HFFc6 (cell line): ENCODE results near the gene MCL1. TPM values are rescaled to one million over a fixed set of nuclear protein-coding genes. Genes with fewer than 3 reads are reported as not detected.

ENCODE experiments used
- DNase-seq: peaks from one replicate; pipeline ENCODE4 v3.0.0-alpha.2; 2018
- H3K27ac Mint-ChIP-seq: 2 replicates; pipeline ENCODE4 v1.8.0; 2020; ENCODE audit warnings: mild to moderate bottlenecking, mixed read lengths
- H3K27me3 Mint-ChIP-seq: 2 replicates; pipeline ENCODE4 v1.8.0; 2021; ENCODE audit warnings: mild to moderate bottlenecking, moderate library complexity, mixed read lengths; ENCODE audit not compliant: insufficient read depth
- H3K36me3 Mint-ChIP-seq: 2 replicates; pipeline ENCODE4 v1.8.0; 2021; ENCODE audit warnings: low read depth, mixed read lengths
- H3K4me1 Mint-ChIP-seq: 2 replicates; pipeline ENCODE4 v1.8.0; 2020; ENCODE audit warnings: low read depth, mixed read lengths
- H3K4me3 Mint-ChIP-seq: 2 replicates; pipeline ENCODE4 v1.8.0; 2020; ENCODE audit warnings: mild to moderate bottlenecking, moderate library complexity, mixed read lengths
- H3K9me3 Mint-ChIP-seq: 2 replicates; pipeline ENCODE4 v1.8.0; 2020; ENCODE audit warnings: mild to moderate bottlenecking, mixed read lengths
- total RNA-seq, 6 experiments: library from RNA; stranded (reverse); fragmentation: NEBNext Ultra II Directional; extraction: Animal tissue kit (Norgen Biotek cat#: 25700); gene quantifications; 2 replicates in 1 of 6; 3 replicates in 5 of 6; pipeline ENCODE4 v1.2.3, GENCODE V29; 2021
- TF ChIP-seq, protein P1 (sequence below): fragments of 200-600 bp; sonication (generic); IDR thresholded peaks from 2 replicates; pipeline ENCODE4 v1.5.0; 2021; ENCODE audit warnings: antibody characterized with exemption, mild to moderate bottlenecking

MCL1 gene
- total RNA-seq, 6 experiments from 2014 or later, result 155 to 170 (median 164) TPM

DNA sequence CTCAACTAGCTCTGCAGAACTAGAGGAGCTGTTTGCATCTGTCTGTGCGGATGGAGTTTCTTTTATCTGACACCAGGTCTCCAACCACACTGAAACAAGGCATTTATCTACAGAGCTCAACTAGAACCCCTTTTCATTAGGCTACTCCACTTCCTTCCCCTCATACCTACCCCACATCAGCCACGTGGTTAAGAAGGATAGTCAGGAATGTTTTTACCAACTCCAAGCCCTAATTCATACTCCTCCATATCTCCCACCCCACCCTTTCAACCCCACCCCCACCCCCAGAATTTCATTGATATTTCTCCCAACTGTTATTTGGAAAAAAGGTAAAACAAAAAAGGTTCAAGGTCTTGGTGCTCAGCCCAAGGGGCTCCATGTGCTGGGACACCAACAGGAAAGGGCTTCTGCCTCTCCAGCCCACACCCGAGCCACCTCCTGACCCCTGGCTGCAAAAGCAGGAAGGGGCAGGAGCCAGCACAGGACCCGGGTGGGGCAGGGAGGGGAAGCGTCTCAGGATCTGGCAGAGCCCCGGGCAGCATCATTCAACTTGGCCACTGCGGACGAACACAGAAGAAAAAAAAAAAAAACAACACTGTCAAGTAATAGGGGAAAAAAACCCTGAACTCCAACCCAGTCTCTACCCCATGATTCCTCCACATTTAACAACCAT lies 43.0 kb upstream of the MCL1 start:
- H3K27ac Mint-ChIP-seq, result peak overlapping the region; percentile 60
- no peaks in the 10 kb centered on the region for H3K9me3 Mint-ChIP-seq
- no peak overlapping the region for H3K4me3 Mint-ChIP-seq
- peaks cover 45% of the 10 kb centered on the region for H3K4me1 Mint-ChIP-seq
- H3K36me3 Mint-ChIP-seq, result peaks cover 54% of the 10 kb centered on the region
- no peak for DNase-seq
- TF ChIP-seq, protein P1, sequence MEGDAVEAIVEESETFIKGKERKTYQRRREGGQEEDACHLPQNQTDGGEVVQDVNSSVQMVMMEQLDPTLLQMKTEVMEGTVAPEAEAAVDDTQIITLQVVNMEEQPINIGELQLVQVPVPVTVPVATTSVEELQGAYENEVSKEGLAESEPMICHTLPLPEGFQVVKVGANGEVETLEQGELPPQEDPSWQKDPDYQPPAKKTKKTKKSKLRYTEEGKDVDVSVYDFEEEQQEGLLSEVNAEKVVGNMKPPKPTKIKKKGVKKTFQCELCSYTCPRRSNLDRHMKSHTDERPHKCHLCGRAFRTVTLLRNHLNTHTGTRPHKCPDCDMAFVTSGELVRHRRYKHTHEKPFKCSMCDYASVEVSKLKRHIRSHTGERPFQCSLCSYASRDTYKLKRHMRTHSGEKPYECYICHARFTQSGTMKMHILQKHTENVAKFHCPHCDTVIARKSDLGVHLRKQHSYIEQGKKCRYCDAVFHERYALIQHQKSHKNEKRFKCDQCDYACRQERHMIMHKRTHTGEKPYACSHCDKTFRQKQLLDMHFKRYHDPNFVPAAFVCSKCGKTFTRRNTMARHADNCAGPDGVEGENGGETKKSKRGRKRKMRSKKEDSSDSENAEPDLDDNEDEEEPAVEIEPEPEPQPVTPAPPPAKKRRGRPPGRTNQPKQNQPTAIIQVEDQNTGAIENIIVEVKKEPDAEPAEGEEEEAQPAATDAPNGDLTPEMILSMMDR, result no peak
- H3K27me3 Mint-ChIP-seq, result no peaks in the 10 kb centered on the region

GRCh38 chr1:150621497-150622302 lies 42.3 kb upstream of the MCL1 start:
- DNase-seq, result peak; percentile 59
- Mint-ChIP-seq H3K9me3 (no peaks in the 10 kb centered on the region), H3K27ac (peak overlapping the region; percentile 60), H3K36me3 (peaks cover 55% of the 10 kb centered on the region), H3K4me3 (no peak overlapping the region), H3K4me1 (peaks cover 45% of the 10 kb centered on the region), H3K27me3 (no peaks in the 10 kb centered on the region)
- TF ChIP-seq, protein P1, result peak; percentile 88

DNA sequence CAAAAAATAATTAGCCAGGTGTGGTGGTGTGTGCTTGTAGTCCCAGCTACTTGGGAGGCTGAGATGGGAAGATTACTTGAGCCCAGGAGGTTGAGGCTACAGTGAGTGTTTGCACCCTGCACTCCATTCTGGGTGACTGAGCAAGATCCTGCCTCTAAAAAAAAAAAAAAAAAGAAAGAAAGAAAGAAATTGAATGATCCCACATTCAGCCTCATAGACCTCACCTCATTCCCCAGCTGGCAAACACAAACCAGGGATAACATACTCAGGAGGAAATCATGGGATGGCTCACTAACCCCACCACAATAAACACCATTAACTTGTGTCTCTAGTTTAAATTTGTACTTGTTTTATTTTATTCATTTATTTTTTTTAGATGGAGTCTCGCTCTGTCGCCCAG lies 41.5 kb upstream of the MCL1 start:
- H3K4me3 Mint-ChIP-seq, result no peak overlapping the region
- H3K27ac Mint-ChIP-seq, result peak overlapping the region; percentile 68; the same call in 1 of the 2 replicates
- peaks cover 59% of the 10 kb centered on the region for H3K36me3 Mint-ChIP-seq
- DNase-seq, result no peak
- H3K27me3 Mint-ChIP-seq, result peaks cover 4% of the 10 kb centered on the region
- H3K9me3 Mint-ChIP-seq, result no peaks in the 10 kb centered on the region
- peaks cover 52% of the 10 kb centered on the region for H3K4me1 Mint-ChIP-seq
- TF ChIP-seq, protein P1, result no peak

- Mint-ChIP-seq H3K36me3 (peaks cover 64% of the 10 kb centered on the region), H3K4me3 (peak overlapping the region; percentile 45), H3K27ac (peak overlapping the region; percentile 68), H3K9me3 (no peaks in the 10 kb centered on the region; the same call in 1 of the 2 replicates), H3K27me3 (peaks cover 4% of the 10 kb centered on the region), H3K4me1 (peaks cover 62% of the 10 kb centered on the region)
- TF ChIP-seq, protein P1, result peak; percentile 66
- peak; percentile 88 for DNase-seq
These were observed 40.4 kb upstream of the MCL1 start for GRCh38 chr1:150619576-150620509.
